NCI-H345 (cell line): ENCODE data around the gene USP17L20.
"Not testable (repeated sequence)": the region's sequence is repeated elsewhere in the genome, so short reads cannot be mapped to it uniquely, and the experiment has no call there.

Experiments used
- DNase-seq: peaks from one replicate; lab custom pipeline; 2025; lab: John Stamatoyannopoulos, UW

USP17L20 gene

GRCh38 chr4:9257824-9258223 is at the start of gene USP17L20:
TSS of gene USP17L20 (plus strand) at chr4:9258124. CDS start at chr4:9258124, 0 bp downstream.
- DNase-seq: not testable (repeated sequence)

GRCh38 chr4:9210357-9210756 is 47.6 kb upstream of the USP17L20 start, which contains the start of gene USP17L10:
TSS of gene USP17L10 (plus strand) at chr4:9210657. CDS start at chr4:9210657, 0 bp downstream.
- not testable (repeated sequence) for DNase-seq

GRCh38 chr4:9214701-9215100 is 43.2 kb upstream of the USP17L20 start:
- DNase-seq: not testable (repeated sequence)

- not testable (repeated sequence) for DNase-seq
Observed at GRCh38 chr4:9215105-9215504, 42.8 kb upstream of the USP17L20 start, which contains the start of gene USP17L11. TSS of gene USP17L11 (plus strand) at chr4:9215405. CDS start at chr4:9215405, 0 bp downstream.

- DNase-seq: not testable (repeated sequence)
Observed at GRCh38 chr4:9219852-9220251, 38.1 kb upstream of the USP17L20 start, which contains the start of gene USP17L12. TSS of gene USP17L12 (plus strand) at chr4:9220152. CDS start at chr4:9220152, 0 bp downstream.

- not testable (repeated sequence) for DNase-seq
Observed at GRCh38 chr4:9224596-9224995, 33.3 kb upstream of the USP17L20 start, which contains the start of gene USP17L13. TSS of gene USP17L13 (plus strand) at chr4:9224896. CDS start at chr4:9224896, 0 bp downstream.

- not testable (repeated sequence) for DNase-seq
Observed at GRCh38 chr4:9230249-9230648, 27.7 kb upstream of the USP17L20 start.

- DNase-seq: not testable (repeated sequence)
Observed at GRCh38 chr4:9234085-9234484, 23.8 kb upstream of the USP17L20 start, which contains the start of gene USP17L15. TSS of gene USP17L15 (plus strand) at chr4:9234385. CDS start at chr4:9234385, 0 bp downstream.

- DNase-seq: not testable (repeated sequence)
Observed at GRCh38 chr4:9238461-9238860, 19.5 kb upstream of the USP17L20 start.

GRCh38 chr4:9243579-9243978 is 14.3 kb upstream of the USP17L20 start, which contains the start of gene USP17L17:
TSS of gene USP17L17 (plus strand) at chr4:9243879. CDS start at chr4:9243879, 0 bp downstream.
- DNase-seq: not testable (repeated sequence)

GRCh38 chr4:9247953-9248680 is 9.8 kb upstream of the USP17L20 start, which contains the start of gene USP17L18:
TSS of gene USP17L18 (plus strand) at chr4:9248630. CDS start at chr4:9248630, 0 bp downstream.
- DNase-seq: not testable (repeated sequence)

GRCh38 chr4:9253078-9253477 is 4.8 kb upstream of the USP17L20 start, which contains the start of gene USP17L19:
TSS of gene USP17L19 (plus strand) at chr4:9253378. CDS start at chr4:9253378, 0 bp downstream.
- not testable (repeated sequence) for DNase-seq

- DNase-seq: not testable (repeated sequence)
Observed at GRCh38 chr4:9262572-9262971, 4.6 kb downstream of the USP17L20 start, which contains the start of gene USP17L21. TSS of gene USP17L21 (plus strand) at chr4:9262872. CDS start at chr4:9262872, 0 bp downstream.

- not testable (repeated sequence) for DNase-seq
Observed at GRCh38 chr4:9267319-9267718, 9.4 kb downstream of the USP17L20 start, which contains the start of gene USP17L22. TSS of gene USP17L22 (plus strand) at chr4:9267619. CDS start at chr4:9267619, 0 bp downstream.

GRCh38 chr4:9271719-9272118 is 13.8 kb downstream of the USP17L20 start:
- DNase-seq: not testable (repeated sequence)
